LNCAP (cell line): Measurements from ENCODE around the gene KIDINS220.

Experiments
- CTCF ChIP-seq: fragments of 450-650 bp; IDR thresholded peaks from 2 replicates; pipeline ENCODE4 v1.5.1; 2017; ENCODE audit warnings: mild to moderate bottlenecking

KIDINS220 gene

GRCh38 chr2:8803658-8804379 lies 33.6 kb downstream of the KIDINS220 start:
- no peak; the same call in 1 of the 2 replicates for TF ChIP-seq CTCF

GRCh38 chr2:8802741-8803140 lies 34.7 kb downstream of the KIDINS220 start:
- TF ChIP-seq CTCF, result no peak

- no peak for TF ChIP-seq CTCF
Measured at GRCh38 chr2:8800821-8801220, 36.6 kb downstream of the KIDINS220 start.

- TF ChIP-seq CTCF, result no peak
Measured at GRCh38 chr2:8800218-8800617, 37.2 kb downstream of the KIDINS220 start.

- no peak for TF ChIP-seq CTCF
Measured at GRCh38 chr2:8799004-8799403, 38.4 kb downstream of the KIDINS220 start.

GRCh38 chr2:8798393-8798792 lies 39.0 kb downstream of the KIDINS220 start:
- TF ChIP-seq CTCF, result no peak

- no peak for TF ChIP-seq CTCF
Measured at GRCh38 chr2:8797682-8798081, 39.7 kb downstream of the KIDINS220 start.
